ENCODE measurements around the gene GALNT6. TPM values are rescaled to one million over a fixed set of nuclear protein-coding genes. Genes with fewer than 3 reads are reported as not detected.
"Not testable (repeated sequence)": the region's sequence is repeated elsewhere in the genome, so short reads cannot be mapped to it uniquely, and the experiment has no call there.

The GALNT6 gene
- total RNA-seq, 1 experiment from 2014 or later = 101 TPM

DNA sequence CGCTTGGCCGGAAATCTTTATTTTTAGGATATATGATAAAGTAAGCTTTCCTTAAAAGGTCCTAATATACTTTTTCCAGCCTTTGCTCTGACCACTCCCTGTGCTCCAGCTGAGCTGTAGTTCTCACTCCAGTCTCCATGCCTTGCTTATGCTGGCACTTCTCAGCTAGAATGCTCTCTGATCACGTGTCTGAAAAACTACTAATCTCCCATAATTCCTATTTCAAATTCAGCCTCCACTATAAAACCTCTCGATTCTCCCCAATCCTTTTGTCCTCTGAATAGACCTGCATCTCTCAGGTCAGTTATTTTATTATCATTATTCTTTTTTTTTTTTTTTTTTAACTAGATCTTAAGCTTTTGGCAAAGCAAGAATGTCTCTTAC lies 70.9 kb downstream of the GALNT6 start:
- ChIA-PET CTCF (interaction anchor here (0.5 kb wide), 1 partner anchor 13 kb away, joined by 4 read pairs; no protein-coding TSS in a partner anchor), POLR2A (ENCODE audit: unreplicated experiment) (interaction anchor here (0.6 to 1.1 kb wide), 2 partner anchors 12 to 50 kb away, joined by 4 to 10 read pairs; no protein-coding TSS in a partner anchor)
- H4K20me1 ChIP-seq (ENCODE audit: low read length) = no peaks in the 10 kb centered on the region
- no peak for ATAC-seq
- no peaks in the 10 kb centered on the region for H3K36me3 ChIP-seq (ENCODE audit: low read depth, low read length)
- H3K4me3 ChIP-seq (ENCODE audit: low read length) = no peak overlapping the region
- no peaks in the 10 kb centered on the region for H3F3A ChIP-seq (ENCODE audit: low read length, unreplicated experiment)
- H3K4me2 ChIP-seq (ENCODE audit: low read length) = no peak overlapping the region
- intact Hi-C loops (cut with micrococcal nuclease) = no loop called here
- H3K4me1 ChIP-seq (ENCODE audit: insufficient read depth, low read length) = peaks cover 9% of the 10 kb centered on the region
- H3K9ac ChIP-seq (ENCODE audit: low read length) = no peak overlapping the region
- H3K27me3 ChIP-seq (ENCODE audit: low read length) = no peaks in the 10 kb centered on the region
- TF ChIP-seq EZH2 (IDR thresholded peaks at IDR 0.05; ENCODE audit: low read length, unreplicated experiment) (no peak), EZH2phosphoT487 (IDR thresholded peaks at IDR 0.05; ENCODE audit: borderline replicate concordance, low read length) (no peak)
- TF ChIP-seq, protein P1, sequence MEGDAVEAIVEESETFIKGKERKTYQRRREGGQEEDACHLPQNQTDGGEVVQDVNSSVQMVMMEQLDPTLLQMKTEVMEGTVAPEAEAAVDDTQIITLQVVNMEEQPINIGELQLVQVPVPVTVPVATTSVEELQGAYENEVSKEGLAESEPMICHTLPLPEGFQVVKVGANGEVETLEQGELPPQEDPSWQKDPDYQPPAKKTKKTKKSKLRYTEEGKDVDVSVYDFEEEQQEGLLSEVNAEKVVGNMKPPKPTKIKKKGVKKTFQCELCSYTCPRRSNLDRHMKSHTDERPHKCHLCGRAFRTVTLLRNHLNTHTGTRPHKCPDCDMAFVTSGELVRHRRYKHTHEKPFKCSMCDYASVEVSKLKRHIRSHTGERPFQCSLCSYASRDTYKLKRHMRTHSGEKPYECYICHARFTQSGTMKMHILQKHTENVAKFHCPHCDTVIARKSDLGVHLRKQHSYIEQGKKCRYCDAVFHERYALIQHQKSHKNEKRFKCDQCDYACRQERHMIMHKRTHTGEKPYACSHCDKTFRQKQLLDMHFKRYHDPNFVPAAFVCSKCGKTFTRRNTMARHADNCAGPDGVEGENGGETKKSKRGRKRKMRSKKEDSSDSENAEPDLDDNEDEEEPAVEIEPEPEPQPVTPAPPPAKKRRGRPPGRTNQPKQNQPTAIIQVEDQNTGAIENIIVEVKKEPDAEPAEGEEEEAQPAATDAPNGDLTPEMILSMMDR (conservative IDR thresholded peaks at IDR 0.05; ENCODE audit: low read depth, low read length) = no peak
- no TSS peak for BruUV-seq (replicated peaks)
- H3K27ac ChIP-seq (ENCODE audit: low read length) = no peak overlapping the region
- H2AFZ ChIP-seq (ENCODE audit: low read length) = no peak overlapping the region
- H3K9me2 ChIP-seq (replicated peaks; ENCODE audit: low read length) = no peaks in the 10 kb centered on the region
- no peaks in the 10 kb centered on the region for H3K79me2 ChIP-seq (ENCODE audit: low read length)
- H3K9me3 ChIP-seq (ENCODE audit: low read length) = no peaks in the 10 kb centered on the region
- DNase-seq = no peak

DNA sequence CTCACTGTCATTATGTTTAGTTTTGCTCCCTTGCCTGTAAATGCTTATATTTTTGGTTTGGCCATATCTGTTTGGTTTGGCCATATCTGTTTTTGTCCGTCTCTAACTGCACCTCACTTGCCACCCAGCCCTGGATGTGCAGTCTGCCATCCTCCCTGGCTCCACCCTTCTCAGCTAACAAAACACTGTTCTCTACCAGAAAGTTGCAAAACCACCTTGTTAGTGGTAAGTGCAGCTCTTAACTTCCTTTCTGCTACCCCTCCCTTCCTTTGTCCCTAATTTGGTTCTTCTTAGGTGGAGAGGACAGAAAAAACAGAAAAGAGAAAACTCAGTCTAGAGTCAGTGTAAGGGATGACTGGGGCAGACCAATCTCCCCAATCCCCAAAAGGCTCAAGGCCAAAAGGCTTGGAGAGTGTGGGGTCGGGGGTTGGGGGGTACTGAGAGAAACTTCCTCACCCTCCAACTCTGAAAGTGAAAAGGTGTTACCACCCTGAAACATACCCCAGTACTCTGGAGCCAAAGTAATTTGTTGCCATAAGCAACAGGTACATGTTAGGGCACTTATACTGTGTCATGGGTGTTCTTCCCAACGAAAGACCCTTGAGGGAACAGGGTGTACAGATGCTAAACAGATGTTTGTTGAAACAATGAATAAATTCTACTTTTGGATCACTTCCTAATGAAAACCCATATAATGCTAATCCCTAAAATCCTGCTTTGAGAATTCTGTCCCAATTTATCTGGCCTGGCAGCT lies 72.2 kb downstream of the GALNT6 start:
- no peaks in the 10 kb centered on the region for H3F3A ChIP-seq (ENCODE audit: low read length, unreplicated experiment)
- intact Hi-C loops (cut with micrococcal nuclease) = no loop called here
- peaks cover 9% of the 10 kb centered on the region for H3K4me1 ChIP-seq (ENCODE audit: insufficient read depth, low read length)
- BruUV-seq (replicated peaks) = no TSS peak
- no peaks in the 10 kb centered on the region for H4K20me1 ChIP-seq (ENCODE audit: low read length)
- peak; percentile 51 for ATAC-seq
- CTCF ChIA-PET = no interaction called here
- no peak overlapping the region for H3K27ac ChIP-seq (ENCODE audit: low read length)
- no peaks in the 10 kb centered on the region for H3K79me2 ChIP-seq (ENCODE audit: low read length)
- H2AFZ ChIP-seq (ENCODE audit: low read length) = 0 out of 2 replicates have a peak overlapping the region, but pooled peaks have one; percentile 16
- H3K9ac ChIP-seq (ENCODE audit: low read length) = no peak overlapping the region
- no peaks in the 10 kb centered on the region for H3K36me3 ChIP-seq (ENCODE audit: low read depth, low read length)
- DNase-seq = peak; percentile 19
- peak overlapping the region; percentile 12 for H3K4me2 ChIP-seq (ENCODE audit: low read length)
- H3K9me2 ChIP-seq (replicated peaks; ENCODE audit: low read length) = no peaks in the 10 kb centered on the region
- TF ChIP-seq EZH2 (IDR thresholded peaks at IDR 0.05; ENCODE audit: low read length, unreplicated experiment) = no peak
- TF ChIP-seq, protein P1 (conservative IDR thresholded peaks at IDR 0.05; ENCODE audit: low read depth, low read length) = no peak
- TF ChIP-seq EZH2phosphoT487 (IDR thresholded peaks at IDR 0.05; ENCODE audit: borderline replicate concordance, low read length) = no peak
- no peaks in the 10 kb centered on the region for H3K27me3 ChIP-seq (ENCODE audit: low read length)
- H3K9me3 ChIP-seq (ENCODE audit: low read length) = no peaks in the 10 kb centered on the region
- POLR2A ChIA-PET (ENCODE audit: unreplicated experiment) = interaction anchor here (0.5 kb wide), 1 partner anchor 22 kb away, joined by 3 read pairs; no protein-coding TSS in a partner anchor
- H3K4me3 ChIP-seq (ENCODE audit: low read length) = no peak overlapping the region

DNA sequence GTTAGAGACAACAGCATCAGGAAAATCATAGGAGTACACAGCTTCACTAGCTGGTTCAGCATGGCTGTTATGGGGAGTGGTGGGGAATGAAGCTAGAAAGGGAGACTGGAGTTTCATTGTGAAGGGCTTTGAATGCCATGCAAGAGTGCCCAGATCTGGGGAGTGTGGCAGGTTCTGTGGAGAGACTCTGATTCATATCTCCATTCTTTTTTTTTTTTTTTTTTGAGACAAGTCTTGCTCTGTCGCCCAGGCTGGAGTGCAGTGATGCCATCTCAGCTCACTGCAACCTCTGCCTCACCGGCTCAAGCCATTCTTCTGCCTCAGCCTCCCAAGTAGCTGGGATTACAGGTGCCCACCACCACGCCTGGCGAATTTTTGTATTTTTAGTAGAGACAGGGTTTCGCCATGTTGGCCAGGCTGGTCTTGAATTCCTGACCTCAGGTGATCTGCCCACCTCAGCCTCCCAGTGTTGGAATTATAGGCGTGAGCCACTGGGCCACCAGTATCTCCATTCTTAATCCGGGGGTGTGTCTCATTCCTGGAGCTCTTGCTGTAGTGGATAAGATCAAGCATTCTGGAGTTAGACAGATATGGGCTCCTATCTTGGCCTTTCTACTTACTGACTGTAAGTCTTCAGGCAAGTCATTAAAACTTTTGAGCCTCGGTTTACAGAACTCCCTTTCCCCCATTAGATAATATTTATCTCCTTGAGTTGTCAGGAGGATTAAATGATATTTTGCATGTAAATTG lies 73.0 kb downstream of the GALNT6 start:
- H3K36me3 ChIP-seq (ENCODE audit: low read depth, low read length); H3K4me3 ChIP-seq (ENCODE audit: low read length); DNase-seq; H3K27me3 ChIP-seq (ENCODE audit: low read length); CTCF ChIA-PET; intact Hi-C loops (cut with micrococcal nuclease); BruUV-seq (replicated peaks); H4K20me1 ChIP-seq (ENCODE audit: low read length); H3K4me1 ChIP-seq (ENCODE audit: insufficient read depth, low read length); H3K9me3 ChIP-seq (ENCODE audit: low read length); H3K27ac ChIP-seq (ENCODE audit: low read length); ATAC-seq; H3K79me2 ChIP-seq (ENCODE audit: low read length); H3K9ac ChIP-seq (ENCODE audit: low read length); H3K9me2 ChIP-seq (replicated peaks; ENCODE audit: low read length); H3F3A ChIP-seq (ENCODE audit: low read length, unreplicated experiment): not testable (repeated sequence)
- Histone ChIP-seq H3K4me2 (ENCODE audit: low read length) (peak overlapping the region; percentile 12; the same call in 1 of the 2 replicates), H2AFZ (ENCODE audit: low read length) (0 out of 2 replicates have a peak overlapping the region, but pooled peaks have one; percentile 16)
- POLR2A ChIA-PET (ENCODE audit: unreplicated experiment) = interaction anchor here (0.5 kb wide), 1 partner anchor 23 kb away, joined by 3 read pairs; no protein-coding TSS in a partner anchor

All from PC-3 (cell line).